Measurements from ENCODE around the gene MTCL1.

The MTCL1 gene

DNA sequence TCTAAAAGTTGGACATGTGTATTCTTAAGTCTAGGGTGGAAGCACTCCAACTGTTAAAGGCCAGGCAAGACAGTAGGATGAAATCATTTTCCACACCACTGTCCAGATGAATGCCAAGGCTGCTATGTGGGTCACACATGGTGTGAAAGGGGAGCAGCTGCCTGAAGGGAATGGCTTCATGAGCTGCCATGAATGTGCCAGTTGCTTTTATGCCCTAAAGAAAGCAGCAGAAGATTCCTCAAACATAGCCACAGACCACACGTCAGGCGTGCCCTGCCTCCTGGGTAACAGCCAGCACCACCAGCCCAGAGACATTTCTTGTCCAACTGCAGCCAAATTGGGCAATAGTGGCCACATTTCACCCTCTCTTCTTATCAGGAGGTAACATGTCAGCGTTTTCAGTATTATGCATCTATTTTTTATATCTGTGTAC lies 130.2 kb downstream of the MTCL1 start:
- no peak overlapping the region for H3K4me3 Mint-ChIP-seq
- no peaks in the 10 kb centered on the region for H3K36me3 Mint-ChIP-seq (ENCODE audit: low read depth)
- TF ChIP-seq, protein P1, sequence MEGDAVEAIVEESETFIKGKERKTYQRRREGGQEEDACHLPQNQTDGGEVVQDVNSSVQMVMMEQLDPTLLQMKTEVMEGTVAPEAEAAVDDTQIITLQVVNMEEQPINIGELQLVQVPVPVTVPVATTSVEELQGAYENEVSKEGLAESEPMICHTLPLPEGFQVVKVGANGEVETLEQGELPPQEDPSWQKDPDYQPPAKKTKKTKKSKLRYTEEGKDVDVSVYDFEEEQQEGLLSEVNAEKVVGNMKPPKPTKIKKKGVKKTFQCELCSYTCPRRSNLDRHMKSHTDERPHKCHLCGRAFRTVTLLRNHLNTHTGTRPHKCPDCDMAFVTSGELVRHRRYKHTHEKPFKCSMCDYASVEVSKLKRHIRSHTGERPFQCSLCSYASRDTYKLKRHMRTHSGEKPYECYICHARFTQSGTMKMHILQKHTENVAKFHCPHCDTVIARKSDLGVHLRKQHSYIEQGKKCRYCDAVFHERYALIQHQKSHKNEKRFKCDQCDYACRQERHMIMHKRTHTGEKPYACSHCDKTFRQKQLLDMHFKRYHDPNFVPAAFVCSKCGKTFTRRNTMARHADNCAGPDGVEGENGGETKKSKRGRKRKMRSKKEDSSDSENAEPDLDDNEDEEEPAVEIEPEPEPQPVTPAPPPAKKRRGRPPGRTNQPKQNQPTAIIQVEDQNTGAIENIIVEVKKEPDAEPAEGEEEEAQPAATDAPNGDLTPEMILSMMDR (IDR thresholded peaks at IDR 0.05; ENCODE audit: unreplicated experiment in 3 of 3) = no peak
- H3K4me1 Mint-ChIP-seq = peaks cover 19% of the 10 kb centered on the region
- H3K9me3 Mint-ChIP-seq = peaks cover 7% of the 10 kb centered on the region
- no peak overlapping the region for H3K27ac Mint-ChIP-seq
- H3K27me3 Mint-ChIP-seq (ENCODE audit: low read depth) = no peaks in the 10 kb centered on the region

DNA sequence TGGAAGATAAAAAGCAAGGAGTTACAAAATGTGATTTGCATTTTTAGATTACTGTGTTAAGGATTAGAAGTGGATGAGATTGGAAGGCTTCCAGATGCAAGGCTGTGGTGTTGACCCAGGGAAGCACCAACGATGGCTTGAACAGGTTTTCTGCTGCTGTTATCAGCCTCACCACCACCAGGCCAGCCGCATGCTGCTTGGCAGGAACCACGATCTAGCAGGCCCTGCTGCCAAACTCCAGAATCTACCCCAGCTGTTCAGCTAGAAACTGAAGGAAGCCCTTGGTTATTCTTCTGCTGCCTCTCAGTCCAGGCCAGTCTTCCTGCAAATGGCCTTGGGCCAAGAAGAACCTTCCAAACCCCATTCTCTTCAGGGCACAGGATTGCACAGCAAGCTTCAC lies 133.9 kb downstream of the MTCL1 start:
- Mint-ChIP-seq H3K27ac (no peak overlapping the region), H3K9me3 (peaks cover 10% of the 10 kb centered on the region), H3K36me3 (ENCODE audit: low read depth) (no peaks in the 10 kb centered on the region), H3K4me1 (peaks cover 12% of the 10 kb centered on the region), H3K4me3 (no peak overlapping the region), H3K27me3 (ENCODE audit: low read depth) (peaks cover 3% of the 10 kb centered on the region)
- TF ChIP-seq, protein P1 (IDR thresholded peaks at IDR 0.05; ENCODE audit: unreplicated experiment in 3 of 3) = no peak

DNA sequence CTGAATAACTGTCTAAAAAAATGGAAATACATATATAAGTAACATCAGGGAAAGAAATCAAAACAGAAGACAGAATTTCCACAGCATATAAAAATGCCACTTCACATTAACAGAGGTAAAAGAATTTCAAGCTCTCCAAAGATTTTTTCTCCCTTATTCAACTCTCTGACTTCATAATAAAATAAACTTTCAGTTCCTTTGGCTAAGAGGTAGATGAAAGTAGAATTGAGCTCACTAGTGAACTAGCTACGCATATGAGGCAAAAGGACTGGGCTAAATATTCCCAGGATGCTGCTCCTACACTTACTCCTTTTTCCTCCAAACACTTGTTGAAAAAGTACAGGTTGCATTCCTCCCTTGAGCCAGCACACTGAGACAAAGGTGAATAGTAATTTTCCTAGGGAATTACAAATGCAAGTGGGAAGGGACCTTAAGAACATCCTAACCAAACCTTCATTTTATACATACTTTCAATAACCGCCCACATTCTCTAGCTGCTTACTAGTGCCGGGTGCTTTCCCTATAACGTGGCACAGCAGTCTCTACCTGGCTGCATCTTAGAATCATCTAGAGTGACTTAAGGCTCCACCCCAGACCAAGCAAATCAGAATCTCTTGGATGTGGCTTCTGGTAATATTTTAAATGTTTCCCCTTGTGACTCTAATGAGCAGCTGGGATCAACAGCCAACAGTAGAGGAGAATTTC lies 136.6 kb downstream of the MTCL1 start:
- TF ChIP-seq, protein P1 (IDR thresholded peaks at IDR 0.05; ENCODE audit: unreplicated experiment in 3 of 3) = no peak
- Mint-ChIP-seq H3K36me3 (ENCODE audit: low read depth) (no peaks in the 10 kb centered on the region), H3K27me3 (ENCODE audit: low read depth) (peaks cover 6% of the 10 kb centered on the region), H3K27ac (no peak overlapping the region), H3K4me1 (no peaks in the 10 kb centered on the region), H3K4me3 (no peak overlapping the region), H3K9me3 (peaks cover 9% of the 10 kb centered on the region)

DNA sequence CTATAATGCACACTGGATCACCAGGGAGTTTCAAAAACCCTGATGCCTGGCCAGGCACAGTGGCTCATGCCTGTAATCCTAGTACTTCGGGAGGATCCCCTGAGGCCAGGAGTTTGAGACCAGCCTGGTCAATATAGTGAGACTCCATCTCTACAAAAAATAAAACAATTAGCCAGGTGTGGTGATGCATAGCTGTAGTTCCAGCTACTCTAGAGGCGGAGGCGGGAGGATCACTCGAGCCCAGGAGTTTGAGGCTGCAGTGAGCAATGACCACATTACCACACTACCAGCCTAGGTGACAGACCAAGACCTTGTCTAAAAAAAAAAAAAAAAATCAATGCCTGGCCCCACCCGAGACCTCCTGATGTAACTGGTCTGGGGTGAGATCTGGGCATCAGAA lies 137.2 kb downstream of the MTCL1 start:
- Mint-ChIP-seq H3K4me1 (no peaks in the 10 kb centered on the region), H3K9me3 (peaks cover 4% of the 10 kb centered on the region), H3K27me3 (ENCODE audit: low read depth) (peaks cover 9% of the 10 kb centered on the region), H3K4me3 (no peak overlapping the region), H3K27ac (no peak overlapping the region), H3K36me3 (ENCODE audit: low read depth) (no peaks in the 10 kb centered on the region)
- TF ChIP-seq, protein P1 (IDR thresholded peaks at IDR 0.05; ENCODE audit: unreplicated experiment in 3 of 3) = no peak

DNA sequence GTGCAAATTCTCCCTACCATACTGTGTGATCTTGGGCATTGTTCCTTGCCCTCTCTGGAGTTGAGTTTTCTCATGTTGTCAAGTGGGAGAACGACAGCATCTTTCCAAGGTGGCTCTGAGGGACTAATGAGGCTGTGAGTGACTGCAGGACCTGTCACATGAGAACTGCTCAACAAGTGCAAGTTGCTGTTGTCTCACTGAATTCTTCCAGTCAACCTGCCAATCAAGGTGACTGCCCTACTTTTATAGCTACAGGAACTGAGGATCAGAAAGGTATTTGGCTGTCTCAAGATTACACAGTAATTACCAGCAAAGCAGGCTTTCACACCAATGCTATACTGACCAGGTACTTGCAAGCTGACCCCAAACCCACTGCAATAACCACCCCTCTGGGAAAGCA lies 137.6 kb downstream of the MTCL1 start:
- no peaks in the 10 kb centered on the region for H3K36me3 Mint-ChIP-seq (ENCODE audit: low read depth)
- H3K27me3 Mint-ChIP-seq (ENCODE audit: low read depth) = peaks cover 9% of the 10 kb centered on the region
- H3K4me1 Mint-ChIP-seq = no peaks in the 10 kb centered on the region
- TF ChIP-seq, protein P1 (IDR thresholded peaks at IDR 0.05; ENCODE audit: unreplicated experiment in 3 of 3) = no peak
- peaks cover 3% of the 10 kb centered on the region for H3K9me3 Mint-ChIP-seq
- H3K27ac Mint-ChIP-seq = no peak overlapping the region
- H3K4me3 Mint-ChIP-seq = no peak overlapping the region

DNA sequence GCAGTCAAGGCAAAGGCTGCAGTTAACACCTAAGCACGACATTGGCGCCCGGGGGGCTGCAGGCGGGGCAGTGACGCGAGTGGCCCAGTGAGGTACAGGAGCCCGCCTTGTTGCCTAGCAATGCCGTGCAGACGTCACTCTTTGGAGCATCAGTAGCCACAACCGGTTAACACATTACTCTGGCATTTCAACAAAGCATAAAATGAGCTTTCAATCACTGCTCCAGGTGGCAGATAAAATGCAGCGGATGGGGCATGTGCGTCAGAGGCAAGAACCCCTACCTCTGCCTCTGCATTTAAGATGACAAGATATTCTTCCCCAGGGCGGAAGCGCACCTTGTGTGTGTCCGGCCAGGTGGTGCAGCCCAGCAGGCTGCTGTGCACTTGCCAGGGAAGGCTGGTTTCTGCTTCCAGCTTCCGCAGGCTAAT lies 139.4 kb downstream of the MTCL1 start:
- Mint-ChIP-seq H3K4me1 (no peaks in the 10 kb centered on the region), H3K4me3 (no peak overlapping the region), H3K27ac (no peak overlapping the region), H3K36me3 (ENCODE audit: low read depth) (no peaks in the 10 kb centered on the region), H3K9me3 (peaks cover 3% of the 10 kb centered on the region), H3K27me3 (ENCODE audit: low read depth) (peaks cover 14% of the 10 kb centered on the region)
- TF ChIP-seq, protein P1 (IDR thresholded peaks at IDR 0.05; ENCODE audit: unreplicated experiment in 3 of 3) = no peak
